ENCODE measurements around the gene TMEM151A.

- no peak for TF ChIP-seq CTCF (IDR thresholded peaks at IDR 0.05)
- no peak for TF ChIP-seq POLR2A (IDR thresholded peaks at IDR 0.05)
- no peak for TF ChIP-seq POLR2AphosphoS5 (IDR thresholded peaks at IDR 0.05)
- TF ChIP-seq EP300 (IDR thresholded peaks at IDR 0.05): no peak
Observed at GRCh38 chr11:66326261-66327111, 34.8 kb downstream of the TMEM151A start.
